Colon (tissue), 2 donors: ENCODE results near the gene PLAGL2.
"Not testable (repeated sequence)": the region's sequence is repeated elsewhere in the genome, so short reads cannot be mapped to it uniquely, and the experiment has no call there.

Source experiments
- FAIRE-seq: peaks from 2 replicates; lab custom pipeline; 2012; peaks lifted over from hg19 to GRCh38; lab: Jason Lieb, UNC
- donor health status: control.
- donor health status: control.

The PLAGL2 gene, protein sequence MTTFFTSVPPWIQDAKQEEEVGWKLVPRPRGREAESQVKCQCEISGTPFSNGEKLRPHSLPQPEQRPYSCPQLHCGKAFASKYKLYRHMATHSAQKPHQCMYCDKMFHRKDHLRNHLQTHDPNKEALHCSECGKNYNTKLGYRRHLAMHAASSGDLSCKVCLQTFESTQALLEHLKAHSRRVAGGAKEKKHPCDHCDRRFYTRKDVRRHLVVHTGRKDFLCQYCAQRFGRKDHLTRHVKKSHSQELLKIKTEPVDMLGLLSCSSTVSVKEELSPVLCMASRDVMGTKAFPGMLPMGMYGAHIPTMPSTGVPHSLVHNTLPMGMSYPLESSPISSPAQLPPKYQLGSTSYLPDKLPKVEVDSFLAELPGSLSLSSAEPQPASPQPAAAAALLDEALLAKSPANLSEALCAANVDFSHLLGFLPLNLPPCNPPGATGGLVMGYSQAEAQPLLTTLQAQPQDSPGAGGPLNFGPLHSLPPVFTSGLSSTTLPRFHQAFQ

DNA sequence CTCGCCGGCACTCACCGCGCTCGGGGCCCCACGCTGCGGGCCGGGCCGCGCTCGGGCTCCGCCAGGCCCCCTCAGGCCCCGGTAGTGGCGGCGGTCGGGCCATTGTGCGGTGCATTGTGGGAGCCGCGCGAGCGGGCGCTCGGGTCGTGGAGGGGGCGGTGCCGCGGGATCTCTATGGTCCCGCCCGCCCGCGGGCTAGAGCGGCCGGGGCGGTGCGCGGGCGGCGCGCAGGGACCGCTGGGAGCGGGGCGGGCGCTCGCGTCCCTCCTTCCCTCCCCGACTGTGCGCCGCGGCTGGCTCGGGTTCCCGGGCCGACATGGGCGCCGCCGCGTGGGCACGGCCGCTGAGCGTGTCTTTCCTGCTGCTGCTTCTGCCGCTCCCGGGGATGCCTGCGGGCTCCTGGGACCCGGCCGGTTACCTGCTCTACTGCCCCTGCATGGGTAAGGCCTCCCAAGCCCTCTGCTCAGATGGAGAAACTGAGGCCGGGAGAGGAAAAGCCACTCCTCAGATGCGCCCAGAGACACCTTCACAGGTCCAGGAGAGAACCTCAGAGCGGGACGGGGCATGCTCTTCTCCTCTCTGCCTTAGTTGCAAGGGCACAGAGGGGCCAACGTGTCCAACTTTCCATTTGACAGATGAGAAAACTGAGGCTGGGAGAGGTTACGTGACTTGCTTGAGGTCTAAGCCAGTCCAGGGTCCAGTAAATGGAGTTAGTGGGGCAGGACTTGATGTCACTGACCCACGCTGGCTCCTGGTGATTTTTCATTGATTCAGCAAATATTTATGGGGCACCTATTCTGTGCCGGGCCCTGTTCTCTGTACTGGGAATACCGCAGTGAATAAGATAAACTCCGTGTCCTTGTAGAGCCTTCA lies at the start of gene PLAGL2, which contains the start of gene POFUT1:
Gene PLAGL2 (minus strand): TSS at position 118 of the 873 bp plus-strand sequence. CDS start 5,565 bp downstream, outside the sequence.
Gene POFUT1 (plus strand): TSS at position 255 of the 873 bp plus-strand sequence. CDS start 62 bp downstream, at position 317.
- FAIRE-seq, result no peak

DNA sequence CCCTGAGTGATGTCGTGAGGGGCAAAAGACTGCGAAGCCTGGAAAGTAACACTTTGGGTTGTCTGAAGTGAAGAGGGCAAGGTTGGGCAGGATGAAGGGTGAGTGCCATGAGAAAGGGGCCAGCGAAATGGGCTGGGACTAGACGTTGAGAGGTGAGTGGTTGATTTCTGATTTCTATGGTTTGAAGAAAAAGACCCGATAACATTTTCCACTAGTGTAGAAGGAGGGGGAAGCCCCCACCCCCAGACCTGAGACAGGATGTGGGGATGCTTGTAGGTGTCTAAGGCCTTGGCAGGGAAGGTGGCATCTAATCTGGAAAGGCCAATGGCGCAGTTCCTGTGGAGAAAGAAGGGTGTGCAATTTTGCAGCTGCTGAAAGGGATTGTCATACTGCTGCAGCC lies 44.6 kb upstream of the PLAGL2 start:
- no peak for FAIRE-seq

DNA sequence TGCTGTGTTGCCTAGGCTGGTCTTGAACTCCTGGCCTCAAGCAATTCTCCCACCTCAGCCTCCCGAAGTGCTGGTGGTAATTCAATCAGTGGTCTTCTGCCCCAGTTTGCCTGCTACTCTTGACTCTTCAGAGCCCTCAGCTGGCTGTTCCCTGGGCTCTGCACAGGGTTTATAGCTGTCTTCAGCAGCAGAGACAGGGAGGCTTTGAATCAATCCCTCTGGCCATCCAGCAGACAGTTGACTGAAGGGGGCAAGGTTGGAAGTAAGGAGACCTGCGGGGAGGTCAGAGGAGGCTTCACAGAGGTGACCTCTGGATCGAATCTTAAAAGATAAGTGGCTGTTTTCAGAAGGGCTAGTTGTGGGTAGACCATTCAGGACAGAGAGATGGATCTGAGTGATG lies 43.9 kb upstream of the PLAGL2 start:
- no peak for FAIRE-seq

DNA sequence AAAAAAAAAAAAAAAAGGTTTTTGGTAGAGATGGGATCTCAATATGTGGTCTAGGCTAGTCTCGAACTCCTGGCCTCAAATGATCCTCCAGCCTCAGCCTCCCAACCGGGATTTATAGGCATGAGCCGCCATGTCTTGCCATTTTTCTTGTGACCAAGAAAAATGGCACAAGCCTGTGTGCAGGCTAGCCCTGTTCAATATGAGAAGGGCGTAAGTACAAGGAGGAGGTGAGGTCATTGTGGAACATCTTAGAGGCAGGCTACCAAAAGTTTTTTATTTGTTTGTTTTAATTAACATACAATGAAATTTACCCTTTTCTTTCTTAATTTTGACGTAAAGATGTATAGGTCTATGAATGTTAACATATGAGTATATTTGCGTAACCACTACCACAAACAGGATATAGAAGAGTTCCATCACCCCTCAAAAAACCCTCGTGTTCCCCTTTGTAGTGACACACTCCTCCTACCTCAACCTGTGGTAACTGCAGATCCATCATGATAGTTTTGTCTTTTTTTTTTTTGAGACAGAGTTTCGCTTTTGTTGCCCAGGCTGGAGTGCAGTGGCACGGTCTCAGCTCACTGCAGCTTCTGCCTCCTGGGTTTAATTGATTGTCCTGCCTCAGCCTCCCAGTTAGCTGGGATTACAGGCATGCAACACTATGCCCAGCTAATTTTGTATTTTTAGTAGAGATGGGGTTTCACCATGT lies 41.6 kb upstream of the PLAGL2 start:
- FAIRE-seq, result no peak

DNA sequence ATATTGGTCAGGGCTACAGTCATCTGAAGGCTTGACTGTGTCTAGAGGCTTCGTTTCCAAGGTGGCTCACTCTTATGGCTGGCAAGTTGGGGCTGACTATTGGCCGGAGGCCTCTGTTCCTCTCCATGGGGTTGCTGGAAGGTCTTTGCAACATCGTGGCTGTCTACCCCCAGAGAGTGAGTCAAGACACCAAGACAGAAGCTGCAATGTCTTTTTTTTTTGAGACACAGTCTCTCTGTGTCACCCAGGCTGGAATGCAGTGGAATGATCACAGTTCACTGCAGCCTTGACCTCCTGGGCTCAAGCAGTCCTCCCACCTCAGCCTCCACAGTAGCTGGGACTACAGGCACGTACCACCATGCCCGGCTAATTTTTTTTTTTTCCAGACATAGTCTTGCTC lies 40.5 kb upstream of the PLAGL2 start:
- FAIRE-seq, result no peak

DNA sequence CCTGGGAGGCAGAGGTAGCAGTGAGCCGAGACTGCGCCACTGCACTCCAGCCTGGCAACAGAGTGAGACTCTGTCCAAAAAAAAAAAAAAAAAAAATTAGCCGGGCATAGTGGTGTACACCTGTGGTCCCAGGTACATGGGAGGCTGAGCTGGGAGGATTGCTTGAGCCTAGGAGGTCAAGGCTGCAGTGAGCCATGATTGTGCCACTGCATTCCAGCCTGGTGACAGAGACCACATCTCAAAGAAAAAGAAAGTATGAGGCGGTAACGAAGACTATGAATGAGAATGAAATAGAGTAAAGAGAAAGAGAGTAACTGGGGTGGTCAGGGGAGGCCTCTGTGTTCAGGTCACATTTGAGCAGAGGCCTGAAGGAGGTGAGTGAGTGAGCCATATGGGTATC lies 38.7 kb upstream of the PLAGL2 start:
- FAIRE-seq, result not testable (repeated sequence)

DNA sequence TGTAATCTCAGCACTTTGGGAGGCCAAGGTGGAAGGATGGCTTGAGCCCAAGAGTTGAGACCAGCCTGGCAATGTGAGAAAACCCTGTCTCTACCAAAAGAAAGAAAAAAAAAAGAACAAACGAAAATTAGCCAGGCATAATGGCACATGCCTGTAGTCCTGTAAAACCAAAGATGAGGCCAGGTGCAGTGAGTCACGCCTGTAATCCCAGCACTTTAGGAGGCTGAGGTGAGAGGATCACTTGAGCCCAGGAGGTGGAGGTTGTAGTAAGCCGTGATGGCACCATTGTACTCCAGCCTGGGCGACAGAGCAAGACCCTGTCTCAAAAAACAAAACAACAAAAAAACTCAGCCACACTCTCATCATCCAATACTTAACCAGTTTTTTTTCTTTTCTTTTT lies 37.4 kb upstream of the PLAGL2 start:
- FAIRE-seq, result no peak

DNA sequence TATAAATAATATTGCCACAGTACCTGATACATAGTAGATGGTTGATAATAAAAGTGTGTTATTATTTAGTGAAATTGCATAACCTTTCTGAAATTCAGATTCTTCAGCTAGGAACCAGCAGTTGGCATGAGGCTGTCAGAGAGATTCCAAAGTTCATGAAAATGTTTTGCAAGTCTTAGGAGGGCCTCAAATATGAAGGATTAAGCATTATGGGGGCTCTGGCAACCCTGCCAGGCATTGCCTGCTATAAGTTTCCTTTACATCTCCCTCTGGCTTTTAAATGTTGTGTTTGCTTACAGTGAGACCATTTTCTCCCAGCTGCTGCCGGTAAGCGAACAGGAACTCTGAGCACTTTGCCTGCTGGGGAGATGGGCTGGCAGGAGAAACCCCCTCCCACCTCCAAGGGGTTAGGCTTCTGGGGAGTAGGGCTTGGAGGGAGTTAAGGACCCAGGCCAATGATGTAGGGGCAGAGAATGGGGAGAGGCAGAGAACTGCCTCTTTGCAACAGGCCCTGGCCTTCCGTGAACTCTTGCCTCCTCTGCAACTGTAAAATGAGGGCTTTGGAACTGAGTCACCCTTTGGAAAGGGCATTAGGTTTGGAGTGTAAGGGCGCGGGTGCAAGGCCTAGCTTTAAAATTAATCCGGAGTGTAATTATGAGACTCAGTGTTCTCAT lies 36.7 kb upstream of the PLAGL2 start:
- no peak for FAIRE-seq

DNA sequence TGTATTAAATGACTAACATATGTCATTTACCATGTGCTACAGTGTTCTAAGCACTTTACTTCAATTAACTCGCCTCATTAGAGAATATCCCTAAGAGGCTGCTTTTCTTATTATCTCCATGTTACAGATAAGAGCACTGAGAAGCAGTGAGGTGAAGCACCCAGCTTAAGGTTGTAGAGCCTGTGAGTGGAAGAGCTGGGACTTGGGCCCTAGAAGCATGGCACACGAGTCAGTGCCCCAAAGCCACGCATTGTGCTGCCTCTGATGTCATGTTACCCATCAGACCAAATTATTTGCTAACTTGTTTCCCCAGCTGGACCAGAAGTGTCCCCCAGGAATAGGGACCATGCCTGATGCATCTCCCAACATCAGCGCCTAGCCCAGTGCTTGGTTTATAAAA lies 34.3 kb upstream of the PLAGL2 start:
- FAIRE-seq, result no peak

DNA sequence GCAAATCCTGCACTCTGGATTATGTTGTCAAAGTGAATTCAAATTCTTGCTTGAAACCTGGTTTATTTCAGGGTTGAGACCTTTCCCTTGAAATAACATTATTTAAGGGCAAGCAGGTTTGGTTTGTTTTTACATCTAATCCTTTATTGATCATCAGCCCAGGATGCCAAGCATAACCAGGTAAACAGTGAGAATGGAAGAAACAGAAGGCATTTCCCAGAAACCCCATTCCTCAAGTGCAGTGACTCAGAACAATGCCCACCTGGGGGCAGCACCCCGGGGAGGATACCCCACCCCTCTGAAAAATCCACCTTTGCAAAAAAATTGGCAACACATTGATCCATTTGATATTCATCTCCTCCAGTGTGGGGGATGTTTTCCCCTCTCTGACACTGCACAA lies 32.7 kb upstream of the PLAGL2 start:
- FAIRE-seq, result no peak

DNA sequence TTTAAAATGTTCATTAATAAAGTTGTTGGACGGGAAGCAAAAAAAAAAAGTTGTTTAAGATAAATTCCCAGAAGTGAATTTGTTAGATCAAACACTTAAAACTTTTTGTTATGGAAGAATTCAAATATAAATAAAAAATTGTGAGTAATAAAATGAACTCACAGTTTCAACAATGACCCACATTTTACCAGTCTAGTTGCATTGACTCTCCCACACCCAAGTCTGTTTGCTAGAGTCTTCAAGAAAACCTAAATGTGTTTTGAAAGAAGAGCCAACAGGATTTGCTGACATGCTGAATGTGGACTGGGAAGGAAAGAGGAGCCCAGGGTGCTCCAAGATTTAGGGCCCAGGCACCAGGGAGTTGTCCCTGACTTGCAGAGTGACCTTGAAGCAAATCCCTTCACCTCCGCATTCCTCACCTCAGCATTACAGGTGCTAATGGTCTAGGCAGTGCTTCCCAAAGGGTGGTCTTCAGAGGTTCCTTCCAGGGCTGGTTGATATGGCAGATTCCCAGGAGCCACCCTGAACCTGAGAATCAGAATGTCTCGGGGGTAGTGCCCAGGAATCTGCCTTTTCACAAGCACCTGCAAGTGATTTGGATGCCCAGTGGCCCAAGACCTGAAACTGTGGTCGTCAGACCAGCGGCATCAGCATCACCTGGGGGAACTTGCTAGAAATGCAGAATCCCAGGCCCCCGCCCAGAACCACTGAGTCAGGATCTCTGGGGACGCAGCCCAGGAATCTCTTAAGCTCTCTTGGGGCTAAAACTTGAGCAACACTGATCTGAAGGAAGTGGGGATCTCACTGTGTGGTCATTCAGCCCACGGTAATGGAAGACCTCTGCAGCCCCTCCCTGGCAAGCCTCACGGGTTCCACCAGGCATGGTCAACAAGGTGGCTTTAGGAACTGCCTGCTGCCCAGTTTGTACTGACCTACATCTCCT lies 31.2 kb upstream of the PLAGL2 start:
- FAIRE-seq, result no peak

DNA sequence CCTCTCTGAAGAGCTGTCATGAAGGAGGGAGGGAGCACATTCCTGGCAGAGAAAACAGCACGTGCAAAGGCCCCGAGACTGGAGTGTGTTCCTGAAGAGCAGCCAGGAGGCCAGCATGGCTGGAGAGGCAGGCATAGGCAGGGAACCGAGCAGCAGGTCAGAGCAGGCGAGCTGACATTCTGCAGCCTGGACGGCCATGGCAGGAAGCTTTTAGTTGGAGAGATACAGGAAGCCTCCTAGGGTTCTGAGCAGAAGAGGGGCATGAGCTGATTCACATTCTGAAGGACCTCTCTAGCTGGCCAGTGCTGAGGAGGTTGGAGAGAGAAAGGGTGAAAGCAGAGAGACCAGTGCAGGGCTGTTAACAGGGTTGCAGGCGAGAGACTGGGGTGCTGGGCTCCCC lies 29.9 kb upstream of the PLAGL2 start:
- no peak for FAIRE-seq

DNA sequence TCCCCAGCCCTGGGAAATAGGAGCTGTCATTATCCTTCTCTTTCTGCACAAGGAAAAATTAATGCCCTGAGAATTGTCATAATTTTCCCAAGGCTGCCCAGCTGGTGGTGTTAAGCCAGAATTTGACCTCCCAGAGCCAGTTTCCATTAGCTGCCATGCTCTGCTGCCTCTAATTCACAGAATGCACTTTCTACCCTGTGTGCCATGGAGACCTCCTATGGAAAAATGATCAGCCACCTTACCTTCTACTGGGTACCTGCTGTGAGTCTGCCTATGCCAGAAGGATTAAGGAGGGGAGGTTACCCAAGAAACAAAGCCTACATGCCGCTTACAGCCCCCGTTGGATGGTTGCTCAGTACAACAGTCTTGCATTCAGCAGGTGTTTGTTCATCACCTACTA lies 29.3 kb upstream of the PLAGL2 start:
- no peak for FAIRE-seq

DNA sequence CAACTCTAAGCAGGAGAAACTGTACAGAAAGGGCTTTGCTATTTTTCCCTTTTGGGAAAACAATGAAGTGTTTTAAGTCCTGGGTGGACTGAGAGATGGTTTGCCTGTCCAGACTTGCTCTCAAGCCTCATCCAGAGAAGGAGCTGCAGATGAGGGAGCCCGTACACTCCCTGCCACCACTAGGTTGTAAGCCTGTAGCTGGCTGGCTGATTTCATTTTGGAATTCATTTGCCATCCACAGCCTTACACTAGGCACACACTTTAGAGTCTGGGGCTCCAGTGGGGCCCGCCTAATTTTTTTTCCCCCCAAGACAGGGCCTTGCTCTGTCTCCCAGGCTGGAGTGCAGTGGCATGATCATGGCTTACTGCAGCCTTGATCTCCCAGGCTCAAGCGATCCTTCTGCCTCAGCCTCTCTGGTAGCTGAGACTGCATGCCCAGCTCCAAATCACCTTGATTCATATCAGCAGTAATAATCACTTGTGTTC lies 28.5 kb upstream of the PLAGL2 start:
- no peak for FAIRE-seq

DNA sequence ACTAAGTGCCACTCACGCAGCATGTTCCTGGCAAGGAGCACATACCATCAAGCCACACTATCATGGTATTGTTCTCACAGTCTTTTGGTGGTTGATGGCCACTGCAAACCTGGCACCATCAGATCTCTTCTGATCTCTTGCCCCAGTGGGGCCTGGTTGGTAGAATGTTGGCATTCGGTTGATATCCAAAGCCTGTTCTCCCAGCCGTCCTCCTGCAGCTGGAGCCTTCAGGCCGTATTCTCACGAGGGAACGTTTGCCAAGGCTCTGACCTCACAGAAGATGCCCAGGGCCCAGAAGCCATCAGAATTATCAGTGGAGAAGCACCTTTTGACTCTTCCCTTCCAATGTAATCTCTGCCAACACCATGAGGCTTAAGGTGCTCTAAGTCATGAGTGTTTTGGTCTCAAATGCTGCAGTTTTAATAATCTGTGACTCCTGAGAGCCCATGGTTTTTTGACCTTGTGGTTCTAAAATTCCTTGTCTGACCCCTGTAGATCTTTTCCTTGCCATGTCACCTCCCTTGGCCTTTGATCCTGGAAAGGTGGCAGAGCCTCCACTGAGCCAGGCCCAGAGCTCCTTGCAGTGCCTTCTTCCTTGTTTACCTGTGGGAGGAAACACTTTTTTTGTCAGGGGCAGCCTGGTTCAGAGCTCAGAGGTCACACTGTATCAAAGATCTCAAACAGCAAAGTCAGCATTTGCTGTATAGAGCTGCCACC lies 27.9 kb upstream of the PLAGL2 start:
- no peak for FAIRE-seq

DNA sequence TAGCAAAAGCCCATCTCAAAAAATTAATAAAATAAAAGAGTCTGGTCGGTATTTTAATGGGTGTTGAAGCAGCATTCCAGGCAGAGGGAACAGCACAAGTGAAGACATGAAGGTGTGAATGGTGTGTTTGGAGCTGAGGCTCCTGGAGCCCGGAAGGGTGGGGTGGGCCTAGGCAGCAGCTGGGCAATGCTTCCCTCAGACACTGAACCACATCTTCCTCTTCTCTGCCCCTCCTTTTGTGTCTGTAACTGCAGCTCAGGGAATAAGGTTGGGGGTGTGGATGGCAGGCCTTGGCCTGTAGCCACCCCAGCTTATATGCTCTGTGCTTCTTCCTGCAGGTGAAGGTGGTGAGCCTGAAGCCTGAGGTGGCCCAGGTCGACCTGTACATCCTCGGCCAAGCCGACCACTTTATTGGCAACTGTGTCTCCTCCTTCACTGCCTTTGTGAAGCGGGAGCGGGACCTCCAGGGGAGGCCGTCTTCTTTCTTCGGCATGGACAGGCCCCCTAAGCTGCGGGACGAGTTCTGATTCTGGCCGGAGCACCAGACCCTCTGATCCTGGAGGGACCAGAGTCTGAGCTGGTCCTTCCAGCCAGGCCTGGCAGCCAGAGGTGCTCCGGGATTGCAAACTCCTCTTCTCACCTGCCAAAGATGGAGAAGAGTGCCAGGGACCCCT lies 26.7 kb upstream of the PLAGL2 start:
- no peak for FAIRE-seq

DNA sequence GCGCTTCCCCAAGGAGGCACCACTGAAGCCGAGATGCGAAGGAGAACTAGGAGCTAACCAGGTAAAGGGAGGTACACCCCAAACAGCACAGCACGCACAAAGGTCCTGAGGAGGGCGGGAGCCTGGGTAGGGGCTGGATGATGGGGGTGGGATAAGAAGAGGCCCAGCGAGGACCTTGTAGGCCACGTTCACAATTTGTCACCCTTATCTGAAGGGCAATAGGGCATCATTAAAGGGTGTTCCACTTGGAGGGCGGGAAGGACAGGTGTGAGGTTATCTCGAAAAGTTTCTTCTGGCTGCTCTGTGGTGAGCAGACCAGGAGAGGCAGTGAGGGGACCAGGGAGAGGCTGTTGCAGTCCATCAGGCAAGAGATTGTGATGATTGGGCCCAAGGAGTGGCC lies 25.7 kb upstream of the PLAGL2 start:
- no peak for FAIRE-seq

DNA sequence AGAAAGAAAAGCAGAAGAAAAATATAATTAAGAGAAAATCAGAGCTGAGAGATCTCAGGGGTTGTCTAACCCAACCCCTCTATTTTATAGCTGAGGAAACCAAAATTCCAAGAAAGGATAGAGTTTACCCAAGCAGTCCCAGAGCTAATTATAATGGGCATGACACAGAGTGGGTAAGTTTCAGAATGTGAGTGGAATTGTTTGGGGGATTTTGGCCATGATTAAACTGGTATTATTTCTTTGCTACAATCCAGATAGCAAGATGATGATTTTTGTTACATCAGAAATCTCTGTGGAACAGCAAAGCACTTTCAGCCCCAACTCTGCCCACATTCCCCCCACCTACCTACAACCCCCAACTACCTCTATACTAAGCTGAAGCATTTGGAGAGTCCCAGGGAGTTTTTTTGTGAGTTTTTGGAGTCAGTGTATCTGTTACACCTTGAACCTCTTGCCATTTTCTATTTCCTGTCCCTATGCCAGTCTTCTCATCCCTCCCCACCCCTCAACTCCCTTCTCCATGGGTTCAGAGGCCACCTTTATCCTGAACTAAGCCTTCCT lies 24.9 kb upstream of the PLAGL2 start:
- FAIRE-seq, result no peak

DNA sequence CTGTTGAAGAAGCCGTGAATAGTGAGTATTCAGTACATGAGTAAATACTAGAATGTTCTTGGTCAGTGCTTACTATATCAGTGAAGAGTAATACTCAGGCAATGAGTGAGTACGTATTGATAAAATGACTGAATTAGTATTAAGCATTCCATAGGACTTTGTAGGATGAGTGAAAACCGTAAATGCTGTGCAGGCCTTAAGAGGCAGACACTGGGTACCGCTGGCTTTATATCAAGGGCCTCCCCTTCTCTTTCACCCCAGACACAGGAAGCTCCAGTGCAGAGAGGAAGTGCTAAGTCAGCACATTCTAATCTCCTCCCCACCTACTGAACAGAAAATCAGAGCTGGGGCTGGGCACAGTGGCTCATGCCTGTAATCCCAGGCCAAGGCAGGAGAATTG lies 24.3 kb upstream of the PLAGL2 start:
- no peak for FAIRE-seq
